ENCODE data around the gene TP63. TPM values are rescaled to one million over a fixed set of nuclear protein-coding genes. Genes with fewer than 3 reads are reported as not detected.

TP63 gene
- polyA plus RNA-seq, 2 of the 4 experiments (the other 2 are of a cell fraction), result 1.5 to 5.4 TPM

DNA sequence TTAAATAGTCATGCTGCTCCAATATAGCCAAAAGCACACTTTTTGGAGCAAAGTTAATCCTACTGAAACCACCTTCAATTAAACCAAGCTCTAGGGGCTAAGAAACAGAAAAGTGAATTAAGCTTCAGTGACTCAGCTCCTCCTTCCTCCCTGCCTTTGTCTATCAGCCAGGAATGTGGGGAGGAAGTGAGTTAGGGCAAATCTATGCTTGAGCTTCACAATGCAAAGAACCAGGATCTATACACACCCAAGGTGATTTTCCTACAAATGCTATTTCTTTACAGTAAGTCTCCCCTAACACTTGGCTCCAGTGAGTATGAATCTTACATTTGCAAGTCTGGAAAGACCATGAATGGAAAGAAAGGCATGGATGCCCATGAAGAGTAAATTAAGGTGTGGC, 277.5 kb downstream of the TP63 start:
- H3K9me3 ChIP-seq, result peaks cover 6% of the 10 kb centered on the region; the same call in 1 of the 3 replicates
- ChIA-PET CTCF (interaction anchor here (1.3 kb wide), 1 partner anchor 40 kb away, joined by 3 read pairs; no protein-coding TSS in a partner anchor), POLR2A (no interaction called here)
- ATAC-seq, result peak in 1 of 2 experiments; percentile 73; a peak in 4 of 6 replicates
- H3K4me1 ChIP-seq, result peaks cover 39% of the 10 kb centered on the region
- no peak for FAIRE-seq
- peak overlapping the region; percentile 32; the same call in 1 of the 3 replicates for H3K4me2 ChIP-seq
- peak in 1 of 2 experiments; percentile 43 for DNase-seq (ENCODE audit: low read depth in 1 of 2, low spot score in 1 of 2)
- no peak overlapping the region for H3K4me3 ChIP-seq
- TF ChIP-seq ZFP36 (IDR thresholded peaks at IDR 0.05; ENCODE audit: borderline replicate concordance, partially characterized antibody) (no peak), PHF8 (IDR thresholded peaks at IDR 0.05; ENCODE audit: borderline replicate concordance, low read depth) (no peak), EHF (CRISPR knock-in tag; IDR thresholded peaks at IDR 0.05) (no peak), SREBF2 (IDR thresholded peaks at IDR 0.05) (no peak), ZC3H11A (IDR thresholded peaks at IDR 0.05) (no peak), JUN (IDR thresholded peaks at IDR 0.05) (no peak), EHMT2 (IDR thresholded peaks at IDR 0.05; ENCODE audit: low read depth) (no peak), CBX2 (IDR thresholded peaks at IDR 0.05; ENCODE audit: borderline replicate concordance, low read depth) (no peak), BHLHE40 (IDR thresholded peaks at IDR 0.05; ENCODE audit: low read depth, low read length) (no peak), FOXS1 (CRISPR knock-in tag; IDR thresholded peaks at IDR 0.05) (no peak), NR3C1 (IDR thresholded peaks at IDR 0.05) (no peak), TP53 (CRISPR knock-in tag; IDR thresholded peaks at IDR 0.05) (no peak), ZSCAN20 (CRISPR knock-in tag; IDR thresholded peaks at IDR 0.05) (no peak), ESRRA (IDR thresholded peaks at IDR 0.05; ENCODE audit: borderline replicate concordance, low read length) (no peak), MAFK (IDR thresholded peaks at IDR 0.05; ENCODE audit: partially characterized antibody) (no peak), RNF2 (IDR thresholded peaks at IDR 0.05; ENCODE audit: borderline replicate concordance, low read depth) (no peak)
- TF ChIP-seq, protein P1, sequence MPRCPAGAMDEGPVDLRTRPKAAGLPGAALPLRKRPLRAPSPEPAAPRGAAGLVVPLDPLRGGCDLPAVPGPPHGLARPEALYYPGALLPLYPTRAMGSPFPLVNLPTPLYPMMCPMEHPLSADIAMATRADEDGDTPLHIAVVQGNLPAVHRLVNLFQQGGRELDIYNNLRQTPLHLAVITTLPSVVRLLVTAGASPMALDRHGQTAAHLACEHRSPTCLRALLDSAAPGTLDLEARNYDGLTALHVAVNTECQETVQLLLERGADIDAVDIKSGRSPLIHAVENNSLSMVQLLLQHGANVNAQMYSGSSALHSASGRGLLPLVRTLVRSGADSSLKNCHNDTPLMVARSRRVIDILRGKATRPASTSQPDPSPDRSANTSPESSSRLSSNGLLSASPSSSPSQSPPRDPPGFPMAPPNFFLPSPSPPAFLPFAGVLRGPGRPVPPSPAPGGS (IDR thresholded peaks at IDR 0.05), result no peak
- TF ChIP-seq, protein P2, sequence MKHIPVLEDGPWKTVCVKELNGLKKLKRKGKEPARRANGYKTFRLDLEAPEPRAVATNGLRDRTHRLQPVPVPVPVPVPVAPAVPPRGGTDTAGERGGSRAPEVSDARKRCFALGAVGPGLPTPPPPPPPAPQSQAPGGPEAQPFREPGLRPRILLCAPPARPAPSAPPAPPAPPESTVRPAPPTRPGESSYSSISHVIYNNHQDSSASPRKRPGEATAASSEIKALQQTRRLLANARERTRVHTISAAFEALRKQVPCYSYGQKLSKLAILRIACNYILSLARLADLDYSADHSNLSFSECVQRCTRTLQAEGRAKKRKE (CRISPR knock-in tag; IDR thresholded peaks at IDR 0.05; ENCODE audit: low read depth), result no peak
- TF ChIP-seq, protein P3, sequence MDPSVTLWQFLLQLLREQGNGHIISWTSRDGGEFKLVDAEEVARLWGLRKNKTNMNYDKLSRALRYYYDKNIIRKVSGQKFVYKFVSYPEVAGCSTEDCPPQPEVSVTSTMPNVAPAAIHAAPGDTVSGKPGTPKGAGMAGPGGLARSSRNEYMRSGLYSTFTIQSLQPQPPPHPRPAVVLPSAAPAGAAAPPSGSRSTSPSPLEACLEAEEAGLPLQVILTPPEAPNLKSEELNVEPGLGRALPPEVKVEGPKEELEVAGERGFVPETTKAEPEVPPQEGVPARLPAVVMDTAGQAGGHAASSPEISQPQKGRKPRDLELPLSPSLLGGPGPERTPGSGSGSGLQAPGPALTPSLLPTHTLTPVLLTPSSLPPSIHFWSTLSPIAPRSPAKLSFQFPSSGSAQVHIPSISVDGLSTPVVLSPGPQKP (IDR thresholded peaks at IDR 0.05; ENCODE audit: low read depth, low read length), result no peak
- H3K27ac ChIP-seq, result peak overlapping the region; percentile 56 to 76

DNA sequence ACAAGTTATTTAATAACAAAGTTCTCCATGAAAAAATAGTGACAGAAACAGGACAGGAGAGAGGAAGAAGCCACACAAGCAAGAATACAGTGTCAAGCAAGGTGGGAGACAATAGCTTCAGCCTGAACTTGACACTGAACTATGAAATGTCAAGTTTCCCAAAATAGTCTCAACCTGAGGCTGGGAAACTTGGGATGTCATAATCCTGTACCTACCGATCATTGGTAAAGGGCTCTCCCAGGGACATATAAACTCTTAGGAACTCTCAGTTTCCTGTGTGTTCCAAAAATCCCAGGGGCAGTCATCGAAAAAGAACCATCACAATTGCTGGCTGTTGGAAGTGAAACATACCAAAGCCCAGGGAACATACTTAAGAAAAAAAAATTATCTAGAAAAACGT, 277.9 kb downstream of the TP63 start:
- Histone ChIP-seq H3K4me3 (no peak overlapping the region), H3K27ac (peak overlapping the region; percentile 56 to 76), H3K9me3 (peaks cover 6% of the 10 kb centered on the region; the same call in 1 of the 3 replicates), H3K4me1 (peaks cover 39% of the 10 kb centered on the region), H3K4me2 (peak overlapping the region; percentile 32; the same call in 1 of the 3 replicates)
- POLR2A ChIA-PET, result no interaction called here
- no peak for DNase-seq (ENCODE audit: low read depth in 1 of 2, low spot score in 1 of 2)
- FAIRE-seq, result no peak
- no peak for TF ChIP-seq HOXB13 (CRISPR knock-in tag; IDR thresholded peaks at IDR 0.05; ENCODE audit: low read depth)
- TF ChIP-seq FOXS1 (CRISPR knock-in tag; IDR thresholded peaks at IDR 0.05), result no peak
- no peak for TF ChIP-seq HOXA7 (CRISPR knock-in tag; IDR thresholded peaks at IDR 0.05)
- no peak for TF ChIP-seq JUN (IDR thresholded peaks at IDR 0.05)
- no peak for TF ChIP-seq PHF8 (IDR thresholded peaks at IDR 0.05; ENCODE audit: borderline replicate concordance, low read depth)
- TF ChIP-seq CHD4 (IDR thresholded peaks at IDR 0.05; ENCODE audit: borderline replicate concordance), result no peak
- TF ChIP-seq CBX8 (IDR thresholded peaks at IDR 0.05), result no peak
- TF ChIP-seq, protein P4, sequence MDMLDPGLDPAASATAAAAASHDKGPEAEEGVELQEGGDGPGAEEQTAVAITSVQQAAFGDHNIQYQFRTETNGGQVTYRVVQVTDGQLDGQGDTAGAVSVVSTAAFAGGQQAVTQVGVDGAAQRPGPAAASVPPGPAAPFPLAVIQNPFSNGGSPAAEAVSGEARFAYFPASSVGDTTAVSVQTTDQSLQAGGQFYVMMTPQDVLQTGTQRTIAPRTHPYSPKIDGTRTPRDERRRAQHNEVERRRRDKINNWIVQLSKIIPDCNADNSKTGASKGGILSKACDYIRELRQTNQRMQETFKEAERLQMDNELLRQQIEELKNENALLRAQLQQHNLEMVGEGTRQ (IDR thresholded peaks at IDR 0.05), result no peak
- no peak for TF ChIP-seq GATA3 (IDR thresholded peaks at IDR 0.05; ENCODE audit: borderline replicate concordance)
- no peak for TF ChIP-seq CBX2 (IDR thresholded peaks at IDR 0.05; ENCODE audit: borderline replicate concordance, low read depth)
- no peak for TF ChIP-seq JUNB (IDR thresholded peaks at IDR 0.05)
- TF ChIP-seq, protein P2 (CRISPR knock-in tag; IDR thresholded peaks at IDR 0.05; ENCODE audit: low read depth), result no peak
- TF ChIP-seq, protein P1 (IDR thresholded peaks at IDR 0.05), result no peak
- no peak for TF ChIP-seq NFE2L2 (conservative IDR thresholded peaks at IDR 0.05; ENCODE audit: low read length)
- no peak for TF ChIP-seq KDM5A (IDR thresholded peaks at IDR 0.05)
- no peak for TF ChIP-seq MAFK (IDR thresholded peaks at IDR 0.05; ENCODE audit: partially characterized antibody)
- TF ChIP-seq, protein P5, sequence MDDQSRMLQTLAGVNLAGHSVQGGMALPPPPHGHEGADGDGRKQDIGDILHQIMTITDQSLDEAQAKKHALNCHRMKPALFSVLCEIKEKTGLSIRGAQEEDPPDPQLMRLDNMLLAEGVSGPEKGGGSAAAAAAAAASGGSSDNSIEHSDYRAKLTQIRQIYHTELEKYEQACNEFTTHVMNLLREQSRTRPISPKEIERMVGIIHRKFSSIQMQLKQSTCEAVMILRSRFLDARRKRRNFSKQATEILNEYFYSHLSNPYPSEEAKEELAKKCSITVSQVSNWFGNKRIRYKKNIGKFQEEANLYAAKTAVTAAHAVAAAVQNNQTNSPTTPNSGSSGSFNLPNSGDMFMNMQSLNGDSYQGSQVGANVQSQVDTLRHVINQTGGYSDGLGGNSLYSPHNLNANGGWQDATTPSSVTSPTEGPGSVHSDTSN (IDR thresholded peaks at IDR 0.05), result no peak
- no peak for TF ChIP-seq RARB (CRISPR knock-in tag; IDR thresholded peaks at IDR 0.05)
- no peak for TF ChIP-seq RAD21 (conservative IDR thresholded peaks at IDR 0.05 in 1 of 2, IDR thresholded peaks at IDR 0.05 in 1 of 2)
- CTCF ChIA-PET, result interaction anchor here (1.3 kb wide), 1 partner anchor 40 kb away, joined by 3 read pairs; no protein-coding TSS in a partner anchor
- 58% methylated on average over 3 of the region's 3 CpGs for WGBS (ENCODE audit: missing lambda C conversion rate)
- no peak for ATAC-seq

Data from A549 (cell line).